ENCODE data around the gene SPPL3. TPM values are rescaled to one million over a fixed set of nuclear protein-coding genes. Genes with fewer than 3 reads are reported as not detected.
A peak's percentile ranks its signal among the peaks of the same experiment; 100 is the strongest.

SPPL3 gene
- polyA plus RNA-seq, 10 donors = 47.1 to 69.0 (median 54.8) TPM

GRCh38 chr12:120791669-120792176, 112.4 kb downstream of the SPPL3 start:
- no peak for DNase-seq

- DNase-seq = no peak
These were observed 114.0 kb downstream of the SPPL3 start for GRCh38 chr12:120790114-120790513.

DNA sequence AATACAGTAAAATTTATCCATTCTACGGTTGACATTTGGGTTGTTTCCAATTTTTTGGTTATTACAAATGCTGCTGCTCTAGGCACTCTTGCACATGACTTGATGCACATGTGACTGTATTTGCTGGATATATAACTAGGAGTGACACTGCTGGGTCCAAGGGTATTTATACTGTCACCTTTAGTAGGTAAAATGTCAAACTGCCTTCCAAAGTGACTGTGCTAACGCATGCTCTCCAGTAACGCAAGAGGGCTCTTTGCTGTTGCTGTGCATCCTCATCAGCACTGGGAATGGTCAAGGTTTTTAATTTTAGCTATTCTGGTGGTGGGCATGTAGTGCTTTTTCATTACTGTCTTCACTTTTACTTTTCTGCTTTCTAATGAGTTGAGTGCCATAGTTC, 116.3 kb downstream of the SPPL3 start:
- DNase-seq = no peak

DNA sequence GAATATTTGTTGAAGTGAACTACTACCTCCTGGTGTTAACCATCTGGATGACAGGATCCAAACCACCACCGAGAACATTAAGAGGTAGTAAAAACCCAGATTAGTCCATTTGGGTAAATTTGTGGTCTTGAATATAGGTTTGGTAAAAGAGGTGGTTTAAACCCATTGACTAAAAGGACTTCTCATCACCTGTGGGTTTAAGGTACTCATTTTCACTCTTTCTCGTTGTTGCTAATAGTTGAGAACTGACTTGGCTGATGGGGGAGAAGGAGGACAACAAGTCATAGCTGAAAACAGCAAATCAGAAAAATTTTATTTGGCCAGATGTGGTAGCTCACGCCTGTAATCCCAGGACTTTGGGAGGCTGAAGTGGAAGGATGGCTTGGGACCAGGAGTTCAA, 119.4 kb downstream of the SPPL3 start:
- no peak for DNase-seq

- no peak for DNase-seq
These were observed 121.0 kb downstream of the SPPL3 start for GRCh38 chr12:120783197-120783596.

GRCh38 chr12:120775862-120776552, 128.2 kb downstream of the SPPL3 start:
- no peak for DNase-seq

- DNase-seq = no peak
These were observed 129.8 kb downstream of the SPPL3 start for GRCh38 chr12:120774169-120774916.

DNA sequence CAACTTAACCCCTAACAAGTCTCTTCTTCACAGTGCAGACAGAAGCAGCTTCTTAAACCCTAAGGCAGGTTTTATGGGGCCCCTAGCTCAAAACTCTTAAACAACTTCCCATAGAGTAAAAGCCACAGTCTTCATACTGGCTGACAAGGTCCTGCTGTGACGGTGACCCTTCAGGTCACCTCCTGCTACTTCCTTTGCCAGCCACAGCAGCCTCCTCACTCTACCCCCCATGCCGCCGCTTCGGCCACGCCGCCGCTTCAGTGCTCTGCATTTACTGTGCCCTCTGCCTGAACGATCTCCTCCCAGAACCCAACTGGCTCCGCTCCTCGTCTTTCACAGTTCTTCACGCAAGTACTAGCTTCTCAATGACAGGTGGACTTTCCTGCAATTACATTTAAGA, 133.1 kb downstream of the SPPL3 start:
- DNase-seq = no peak

DNA sequence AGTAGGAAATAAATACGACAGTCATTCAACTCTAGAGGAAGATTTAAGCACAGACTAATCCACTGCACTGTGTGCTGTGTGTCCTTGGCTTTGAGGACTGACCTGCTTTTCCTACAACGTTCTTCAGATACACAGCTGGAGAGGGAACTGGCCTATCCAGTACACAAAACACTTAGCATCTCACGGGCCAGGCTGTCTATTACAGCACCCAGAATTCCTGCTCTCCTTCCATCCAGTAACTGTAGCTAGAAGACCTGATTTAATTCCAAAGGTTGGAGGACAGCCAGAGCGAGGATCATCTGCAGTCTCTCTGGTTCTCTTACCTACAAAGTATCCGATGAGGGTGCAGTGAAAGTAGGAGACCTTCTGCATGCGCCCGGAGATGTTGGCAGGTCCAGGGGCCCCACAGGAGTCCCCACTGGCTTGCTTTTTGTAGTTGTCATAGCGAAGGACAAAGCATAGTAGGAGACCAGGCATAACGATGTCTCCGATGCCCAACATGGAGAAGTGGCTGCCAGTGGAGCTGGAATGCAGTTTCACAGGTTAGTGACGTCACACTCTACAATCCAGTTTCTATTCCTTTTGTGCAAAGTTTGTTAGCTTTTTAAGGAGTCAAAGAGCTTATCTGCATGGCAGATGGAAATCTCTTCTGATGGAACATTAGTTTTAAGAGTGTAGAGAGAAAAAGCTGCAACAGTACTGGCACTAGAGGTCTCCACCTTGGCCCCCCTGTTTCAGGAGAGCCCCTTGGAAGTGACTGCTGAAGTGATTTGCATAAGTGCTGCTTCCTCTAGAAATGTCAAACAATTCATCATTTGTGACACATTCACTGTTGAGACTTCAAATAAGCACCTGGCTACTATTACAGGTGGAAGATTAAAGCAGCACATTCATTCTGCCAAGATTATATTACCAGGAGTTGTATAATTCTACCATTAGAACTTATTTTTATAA, 136.8 kb downstream of the SPPL3 start:
- DNase-seq = no peak

DNA sequence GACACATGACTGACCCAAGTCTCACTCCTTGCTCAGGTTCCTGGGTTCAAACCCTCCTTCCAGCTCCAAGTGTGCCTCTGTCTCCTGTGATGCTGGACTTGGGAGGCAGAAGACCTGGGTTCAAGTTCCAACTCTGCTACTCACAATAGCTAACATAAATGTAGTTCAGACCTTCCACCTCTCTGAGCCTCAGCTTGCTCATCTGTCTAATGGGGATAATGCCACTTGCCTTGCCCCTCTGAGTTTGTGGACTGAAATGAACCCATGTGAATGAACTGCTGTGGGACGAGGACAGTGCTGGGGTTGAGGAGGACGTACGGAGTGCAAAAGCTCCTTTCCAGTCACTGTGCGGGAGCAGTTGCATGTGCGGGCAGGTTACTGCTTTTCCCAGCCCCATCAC, 137.6 kb downstream of the SPPL3 start:
- no peak for DNase-seq

GRCh38 chr12:120764816-120765215, 139.3 kb downstream of the SPPL3 start:
- no peak for DNase-seq

DNA sequence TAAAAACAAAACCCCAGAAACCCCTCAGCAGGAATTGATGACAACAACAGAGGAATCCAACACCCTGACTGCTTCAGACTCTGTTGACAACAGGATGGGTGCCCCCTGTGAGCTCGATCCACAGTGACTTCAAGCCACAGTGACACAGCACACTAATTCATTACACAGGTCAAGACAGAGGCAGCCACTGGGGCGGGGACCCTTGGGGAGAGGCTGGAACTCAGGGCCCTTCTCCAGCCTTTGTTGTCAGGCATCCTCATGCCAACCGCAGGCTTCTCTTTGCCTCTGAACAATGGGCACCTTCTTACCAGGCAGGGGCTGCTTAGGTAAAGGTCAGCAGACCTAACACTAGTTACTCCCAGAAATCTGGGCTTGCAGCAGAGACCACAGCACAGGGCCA, 140.9 kb downstream of the SPPL3 start:
- DNase-seq = no peak

- DNase-seq = peak in 2 of 3 donors; percentile 41 to 70
These were observed 142.1 kb downstream of the SPPL3 start for GRCh38 chr12:120762086-120762485.

DNA sequence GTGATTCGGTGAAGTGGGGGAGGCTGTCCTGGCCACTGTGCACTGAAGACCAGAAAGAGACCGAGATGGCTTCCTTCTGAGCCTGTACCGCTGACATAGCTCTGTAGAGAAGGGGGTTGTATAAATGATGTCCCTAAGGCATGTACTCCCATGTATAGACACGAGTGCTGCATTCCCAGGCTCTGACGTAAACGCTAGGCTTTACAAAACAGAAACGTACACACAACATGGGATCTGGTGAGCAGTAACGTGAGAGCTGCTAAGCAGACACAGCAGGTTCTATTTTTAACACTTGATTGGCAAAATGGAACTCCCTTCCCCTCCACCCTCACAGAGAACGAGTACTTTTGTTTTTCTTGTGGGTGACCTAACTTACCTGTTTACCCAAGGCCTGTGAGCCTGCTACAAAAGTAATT, 142.6 kb downstream of the SPPL3 start:
- DNase-seq = peak; percentile 88 to 94 (median 93)

GRCh38 chr12:120760349-120761254, 143.6 kb downstream of the SPPL3 start:
- no peak for DNase-seq

GRCh38 chr12:120759591-120760348, 144.4 kb downstream of the SPPL3 start:
- DNase-seq = no peak

- DNase-seq = no peak
These were observed 145.2 kb downstream of the SPPL3 start for GRCh38 chr12:120758798-120759590.

GRCh38 chr12:120757949-120758348, 146.2 kb downstream of the SPPL3 start:
- DNase-seq = no peak

DNA sequence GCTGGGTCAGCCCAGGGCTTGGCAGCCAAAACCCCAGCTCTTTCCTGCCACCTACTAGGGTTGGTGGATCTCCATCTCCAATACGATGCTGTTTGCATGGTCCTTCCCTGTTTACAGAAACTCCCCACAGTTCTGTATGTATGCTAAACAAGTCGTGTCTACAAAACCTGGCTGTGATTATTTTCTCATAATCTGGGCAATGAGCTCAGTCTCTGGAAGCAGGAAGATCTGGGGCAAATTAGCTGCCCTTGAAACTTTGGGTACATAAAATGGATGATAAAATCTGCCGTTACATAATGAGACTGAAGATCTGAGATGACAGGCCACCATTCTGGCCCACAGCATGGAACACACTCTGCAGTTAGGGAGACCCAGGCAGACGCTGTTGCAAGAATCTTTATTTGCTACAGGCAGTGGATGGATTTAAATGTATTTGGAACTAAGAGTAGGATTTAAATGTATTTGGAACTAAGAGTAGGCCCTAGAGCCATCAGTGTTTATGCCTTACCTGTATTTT, 146.9 kb downstream of the SPPL3 start:
- DNase-seq = no peak

All from muscle of back (tissue), 11 donors.